Left ventricle myocardium inferior (tissue), 1 donor: Measurements from ENCODE around the gene DDIT4. TPM values are rescaled to one million over a fixed set of nuclear protein-coding genes. Genes with fewer than 3 reads are reported as not detected.
"Not testable (repeated sequence)": the region's sequence is repeated elsewhere in the genome, so short reads cannot be mapped to it uniquely, and the experiment has no call there.

Experiments used
- DNase-seq: peaks from one replicate; pipeline ENCODE4 v3.0.0-alpha.2; 2020
- H3K27ac ChIP-seq: fragments of 200-600 bp; replicated peaks from 2 replicates; pipeline ENCODE4 v1.8.0; 2021
- H3K27me3 ChIP-seq: fragments of 200-600 bp; 2 replicates; pipeline ENCODE4 v1.8.0; 2021; ENCODE audit warnings: low read depth
- H3K36me3 ChIP-seq: fragments of 200-600 bp; 2 replicates; pipeline ENCODE4 v1.8.0; 2021
- H3K4me1 ChIP-seq: fragments of 200-600 bp; 2 replicates; pipeline ENCODE4 v1.8.0; 2021
- H3K4me3 ChIP-seq: fragments of 200-600 bp; 2 replicates; pipeline ENCODE4 v1.8.0; 2021; ENCODE audit warnings: mild to moderate bottlenecking, moderate library complexity
- H3K9me3 ChIP-seq: fragments of 200-600 bp; replicated peaks from 2 replicates; pipeline ENCODE4 v1.8.0; 2021
- CTCF ChIP-seq: fragments of 200-600 bp; IDR thresholded peaks from 2 replicates; pipeline ENCODE4 v1.8.0; 2021; ENCODE audit warnings: antibody characterized with exemption, mild to moderate bottlenecking, borderline replicate concordance
- intact Hi-C: fragments of 100-400 bp; cut with micrococcal nuclease; formaldehyde crosslinking; loops from one replicate; pipeline ENCODE4 v1.11.0; 2022
- total RNA-seq: library from RNA; stranded (reverse); fragmentation: NEBNext Ultra II Directional; extraction: Animal tissue kit (Norgen Biotek cat#: 25700); gene quantifications from one replicate; pipeline ENCODE4 v1.2.1, GENCODE V29; 2021
- donor health status: DM: no; HTN: yes; CAD: no; lungs with severe emphysema.

DDIT4 gene
- total RNA-seq, 1 donor from 2014 or later: 66.3 TPM

- no peak overlapping the region for H3K4me3 ChIP-seq
- no peaks in the 10 kb centered on the region for H3K9me3 ChIP-seq
- H3K4me1 ChIP-seq: no peaks in the 10 kb centered on the region
- H3K36me3 ChIP-seq: no peaks in the 10 kb centered on the region
- H3K27ac ChIP-seq: no peak overlapping the region
- TF ChIP-seq CTCF: no peak
- DNase-seq: no peak
- intact Hi-C loops: no loop called here
- H3K27me3 ChIP-seq: no peaks in the 10 kb centered on the region
Observed at GRCh38 chr10:72283131-72283530, 9.4 kb downstream of the DDIT4 start.

- Histone ChIP-seq H3K9me3 (no peaks in the 10 kb centered on the region), H3K27ac (no peak overlapping the region), H3K36me3 (no peaks in the 10 kb centered on the region), H3K4me1 (no peaks in the 10 kb centered on the region), H3K27me3 (no peaks in the 10 kb centered on the region), H3K4me3 (no peak overlapping the region)
- intact Hi-C loops: no loop called here
- TF ChIP-seq CTCF: no peak
- no peak for DNase-seq
Observed at GRCh38 chr10:72285972-72286521, 12.3 kb downstream of the DDIT4 start.

- DNase-seq: no peak
- Histone ChIP-seq H3K27me3 (no peaks in the 10 kb centered on the region), H3K9me3 (no peaks in the 10 kb centered on the region), H3K36me3 (no peaks in the 10 kb centered on the region), H3K4me1 (no peaks in the 10 kb centered on the region), H3K27ac (no peak overlapping the region), H3K4me3 (no peak overlapping the region)
- intact Hi-C loops: no loop called here
- TF ChIP-seq CTCF: no peak
Observed at GRCh38 chr10:72291019-72291532, 17.4 kb downstream of the DDIT4 start.

- intact Hi-C loops: no loop called here
- Histone ChIP-seq H3K27ac (no peak overlapping the region), H3K4me3 (no peak overlapping the region), H3K36me3 (no peaks in the 10 kb centered on the region), H3K27me3 (no peaks in the 10 kb centered on the region), H3K9me3 (no peaks in the 10 kb centered on the region), H3K4me1 (peaks cover 7% of the 10 kb centered on the region)
- TF ChIP-seq CTCF: no peak
- DNase-seq: no peak
Observed at GRCh38 chr10:72292223-72292691, 18.5 kb downstream of the DDIT4 start.

- H3K4me3 ChIP-seq: no peak overlapping the region
- no peak for TF ChIP-seq CTCF
- no peaks in the 10 kb centered on the region for H3K27me3 ChIP-seq
- no peak for DNase-seq
- no peaks in the 10 kb centered on the region for H3K9me3 ChIP-seq
- H3K27ac ChIP-seq: no peak overlapping the region
- H3K36me3 ChIP-seq: no peaks in the 10 kb centered on the region
- peaks cover 22% of the 10 kb centered on the region for H3K4me1 ChIP-seq
- intact Hi-C loops: no loop called here
Observed at GRCh38 chr10:72295330-72295910, 21.7 kb downstream of the DDIT4 start.

GRCh38 chr10:72296829-72297280 lies 23.1 kb downstream of the DDIT4 start:
- H3K36me3 ChIP-seq, H3K27me3 ChIP-seq, H3K9me3 ChIP-seq, DNase-seq, intact Hi-C loops: not testable (repeated sequence)
- Histone ChIP-seq H3K27ac (peak overlapping the region; percentile 97), H3K4me1 (peaks cover 22% of the 10 kb centered on the region), H3K4me3 (peak overlapping the region; percentile 79)
